HG02970 (cell line): ENCODE results near the gene ARHGAP12.

Experiments
- ATAC-seq: cut with Tn5 transposase; IDR thresholded peaks from one replicate; pipeline ENCODE4 v1.9.1; 2021; ENCODE audit warnings: mild to moderate bottlenecking, moderate library complexity, moderate number of reproducible peaks; ENCODE audit not compliant: unreplicated experiment, low FRiP score

ARHGAP12 gene

DNA sequence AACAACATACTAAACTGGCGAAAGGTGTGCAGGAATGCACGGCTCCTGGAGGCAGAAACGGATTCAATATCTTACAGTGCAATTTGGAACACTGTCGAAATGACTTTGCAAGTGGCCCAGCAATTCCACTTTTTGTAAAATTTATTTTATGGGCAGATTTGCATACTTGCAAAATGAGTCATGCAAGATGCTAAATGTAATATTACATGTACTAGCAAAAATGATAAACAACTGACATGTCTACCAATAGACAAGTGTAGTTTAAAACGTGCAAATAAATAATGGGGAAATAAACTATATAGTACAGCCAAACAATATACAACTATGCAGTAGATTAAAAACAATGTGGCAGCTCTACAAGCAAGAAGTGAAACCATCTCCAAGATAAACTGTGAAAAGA is 97.7 kb downstream of the ARHGAP12 start:
- ATAC-seq, result no peak

DNA sequence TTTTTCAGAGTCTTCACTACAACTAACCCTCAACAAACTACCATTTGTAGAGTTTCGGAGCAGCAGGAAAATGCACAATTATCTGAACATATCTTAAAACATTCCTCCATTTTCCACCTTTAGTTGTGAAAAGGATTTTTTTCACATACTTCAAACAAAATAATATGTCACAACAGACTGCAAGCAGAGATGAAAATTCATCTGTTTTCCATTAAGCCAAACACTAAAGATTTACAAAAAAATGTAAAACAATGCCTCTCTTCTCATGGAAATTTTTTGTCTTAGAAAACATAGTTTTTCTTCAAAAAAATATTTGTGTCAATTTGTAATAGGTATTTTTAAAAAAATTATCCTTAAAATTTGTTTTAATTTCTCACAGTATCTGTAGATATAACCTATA is 98.9 kb downstream of the ARHGAP12 start:
- ATAC-seq, result no peak

DNA sequence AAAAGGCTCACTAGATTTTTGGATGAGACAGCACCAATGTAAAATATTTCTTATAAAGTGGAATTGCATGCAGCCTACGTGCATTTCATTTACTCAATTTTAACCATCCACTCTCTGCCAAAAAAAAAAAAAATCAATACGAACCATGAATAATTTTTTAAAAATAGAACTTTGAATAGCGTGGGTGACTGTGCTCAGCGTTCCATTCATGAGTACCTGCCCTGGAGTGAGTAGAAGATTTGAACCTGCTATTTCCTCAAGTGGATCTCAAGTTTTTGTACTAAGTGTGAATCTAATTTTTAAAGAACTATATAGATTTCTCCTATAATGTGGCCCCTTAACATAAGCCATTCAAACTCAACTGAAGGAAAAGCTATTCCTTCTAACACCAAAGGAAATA is 105.3 kb downstream of the ARHGAP12 start:
- ATAC-seq, result no peak

DNA sequence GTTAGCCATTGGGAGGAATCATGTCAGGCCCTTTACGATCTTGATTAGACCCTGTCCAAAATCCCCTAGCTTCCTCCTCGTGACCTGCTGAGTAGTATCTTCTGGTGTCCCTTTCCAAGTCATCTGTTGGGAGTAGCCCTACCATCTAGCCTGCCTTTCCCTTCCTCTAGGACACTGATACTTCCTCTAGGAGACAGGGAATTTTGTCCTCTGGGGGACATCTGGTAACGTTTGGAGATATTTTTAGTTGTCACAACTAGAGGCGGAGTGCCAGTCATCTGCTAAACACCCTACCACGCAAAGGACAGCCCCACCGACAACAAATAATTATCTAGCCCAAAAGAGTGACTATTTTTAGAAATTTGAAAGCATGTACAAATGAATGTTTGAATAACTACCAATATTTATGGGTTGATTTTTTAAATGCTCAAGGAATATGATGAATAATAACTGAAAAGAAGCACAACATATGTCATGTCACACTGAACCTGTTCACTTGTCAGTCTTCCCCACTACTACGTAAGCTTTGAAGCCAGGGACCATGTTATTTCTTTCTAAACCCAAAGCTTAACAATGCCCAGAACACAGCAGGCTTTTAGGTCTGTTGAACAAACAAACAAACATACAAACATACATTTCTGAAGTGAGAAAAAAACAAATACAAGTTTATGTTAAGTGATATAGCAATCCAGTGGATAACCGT is 105.9 kb downstream of the ARHGAP12 start:
- no peak for ATAC-seq

DNA sequence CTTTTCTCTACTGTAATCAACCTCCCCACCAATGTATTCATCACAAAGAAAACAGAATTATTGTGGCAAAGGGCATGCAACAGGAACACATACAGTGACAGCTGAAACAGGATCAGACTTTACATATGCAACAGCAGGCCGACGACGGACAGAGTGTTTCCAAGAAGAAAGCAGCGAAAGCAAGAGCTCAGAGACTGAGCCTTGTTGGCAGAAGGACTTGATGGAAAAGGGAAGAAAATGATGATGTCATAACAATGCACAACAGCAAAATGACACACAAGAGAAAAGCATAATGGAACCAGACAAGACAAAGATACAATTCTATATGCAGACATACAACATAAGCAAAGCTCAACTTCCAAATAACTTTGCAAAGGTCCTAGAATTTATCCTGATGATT is 106.5 kb downstream of the ARHGAP12 start:
- no peak for ATAC-seq

DNA sequence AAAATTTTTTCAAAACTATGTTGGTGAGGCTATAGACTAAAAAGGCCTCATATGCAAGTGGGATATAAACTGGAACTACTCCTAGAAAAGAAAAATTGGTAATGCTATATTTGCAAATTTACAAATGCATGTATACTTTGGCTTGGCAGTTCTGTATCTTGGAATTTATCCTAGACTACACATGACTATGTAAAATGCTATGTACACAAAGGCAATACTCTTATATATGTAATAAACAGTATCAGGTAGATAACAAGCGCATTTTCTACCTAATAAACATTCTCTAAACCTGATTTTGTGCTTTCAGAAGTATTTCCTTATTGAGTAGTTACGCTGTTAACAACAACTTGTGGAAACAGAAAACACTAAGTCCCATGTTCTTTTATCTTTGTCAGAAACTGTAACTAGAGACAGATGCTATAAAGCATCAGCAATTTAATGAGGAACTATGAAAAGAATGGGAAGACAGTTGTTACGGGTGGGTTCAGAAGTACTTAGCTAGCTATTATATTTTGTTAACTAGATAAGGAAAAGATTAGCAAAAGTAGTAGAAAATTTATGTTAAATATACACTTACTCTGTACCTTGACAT is 107.8 kb downstream of the ARHGAP12 start:
- no peak for ATAC-seq

DNA sequence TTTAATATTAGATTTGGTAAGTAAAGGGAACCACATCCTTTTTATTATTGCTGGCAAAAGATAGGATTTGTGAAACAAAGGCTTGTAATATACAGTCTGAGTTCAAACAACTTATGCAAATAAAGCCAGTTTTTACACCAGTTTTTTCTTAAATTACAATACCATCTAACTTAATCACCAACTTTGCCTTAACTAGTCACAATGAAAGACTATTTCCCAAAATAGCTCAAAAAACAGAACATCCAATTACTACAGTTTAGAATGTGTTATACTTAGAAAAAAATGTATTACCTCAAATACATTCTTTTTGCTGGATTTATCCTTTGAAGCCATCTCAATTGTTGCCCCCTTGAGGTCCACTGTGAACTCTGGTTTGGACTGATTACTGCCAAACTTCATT is 108.5 kb downstream of the ARHGAP12 start:
- no peak for ATAC-seq

DNA sequence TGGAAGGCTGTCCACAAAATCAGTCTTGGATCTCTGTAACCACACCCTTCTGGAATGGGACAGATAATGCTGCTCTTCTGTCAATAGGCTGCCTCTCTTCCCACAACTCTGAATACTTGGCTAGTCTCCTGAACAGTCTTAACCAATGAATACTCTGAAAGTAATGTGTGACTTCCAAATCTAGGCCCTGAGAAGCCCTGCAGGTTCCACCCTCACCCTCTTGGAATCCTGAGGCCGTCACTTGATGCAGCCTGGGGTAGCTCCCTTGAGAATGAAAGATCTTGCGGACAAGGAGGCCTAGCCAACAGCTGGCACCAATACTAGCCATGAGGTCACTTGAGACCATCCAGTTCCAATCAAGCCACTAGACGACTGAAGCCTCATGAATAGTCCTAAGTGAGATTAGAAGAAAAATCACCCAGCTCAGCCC is 109.2 kb downstream of the ARHGAP12 start:
- no peak for ATAC-seq

DNA sequence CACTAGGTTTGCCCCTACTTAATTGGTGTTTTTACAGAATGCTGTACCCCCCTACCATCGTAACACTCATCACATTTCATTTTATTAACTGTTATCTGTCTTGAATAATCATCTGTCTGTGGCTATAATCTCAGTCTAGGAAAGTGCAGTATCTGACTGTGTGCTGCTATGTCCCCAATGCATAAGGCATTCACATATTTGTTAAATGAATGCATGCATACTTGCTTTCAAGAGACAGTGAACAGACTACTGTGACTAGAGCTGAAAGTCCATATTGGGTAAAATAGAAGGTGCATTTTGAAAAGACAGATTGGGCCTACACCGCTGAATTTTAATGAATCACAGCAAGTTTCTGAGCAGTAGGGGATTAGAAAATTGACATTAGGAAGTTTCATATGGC is 112.3 kb downstream of the ARHGAP12 start:
- ATAC-seq, result no peak

DNA sequence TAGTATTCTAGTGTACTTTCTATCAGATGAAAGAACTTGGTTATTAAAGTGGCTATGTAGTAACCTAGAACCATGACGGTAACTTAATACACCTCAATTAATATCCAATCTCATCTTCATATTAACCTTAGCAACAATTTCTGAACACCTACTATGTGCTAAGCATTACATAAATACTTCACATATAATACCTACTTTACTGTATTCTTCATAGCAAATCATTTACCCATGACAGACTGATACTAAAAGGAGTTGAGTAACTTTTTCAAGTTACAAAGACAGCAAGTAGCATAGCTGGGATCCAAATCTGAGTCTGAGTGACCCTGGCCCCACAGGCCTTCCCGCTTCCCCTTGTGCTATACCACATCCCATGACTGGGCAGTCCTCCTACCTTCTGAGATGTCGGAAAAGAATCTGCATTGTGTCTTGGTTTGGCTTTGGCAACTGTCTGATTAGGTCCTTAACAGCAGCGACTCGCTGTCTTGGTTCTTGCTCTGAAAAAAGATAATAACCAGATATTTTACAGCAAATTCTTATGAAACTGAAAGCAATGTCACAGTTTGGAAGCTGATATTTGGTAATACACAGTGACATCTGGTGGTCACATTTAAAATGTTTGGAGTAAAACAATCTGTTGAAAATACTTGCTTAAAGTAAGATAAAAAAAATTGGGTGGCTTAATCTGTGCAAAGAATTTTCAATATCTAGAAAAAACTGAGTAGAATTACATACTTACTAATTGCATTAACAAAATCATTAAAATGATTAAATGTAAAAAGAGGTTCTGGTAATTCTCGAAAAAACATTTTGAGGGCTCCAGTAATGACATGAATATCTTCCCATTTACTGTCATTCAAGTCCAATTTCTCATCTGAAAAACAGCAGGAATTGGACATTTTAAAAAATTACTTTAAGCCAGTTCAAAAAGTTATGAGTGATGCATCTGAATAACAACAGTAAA is 120.1 kb downstream of the ARHGAP12 start:
- ATAC-seq, result no peak

DNA sequence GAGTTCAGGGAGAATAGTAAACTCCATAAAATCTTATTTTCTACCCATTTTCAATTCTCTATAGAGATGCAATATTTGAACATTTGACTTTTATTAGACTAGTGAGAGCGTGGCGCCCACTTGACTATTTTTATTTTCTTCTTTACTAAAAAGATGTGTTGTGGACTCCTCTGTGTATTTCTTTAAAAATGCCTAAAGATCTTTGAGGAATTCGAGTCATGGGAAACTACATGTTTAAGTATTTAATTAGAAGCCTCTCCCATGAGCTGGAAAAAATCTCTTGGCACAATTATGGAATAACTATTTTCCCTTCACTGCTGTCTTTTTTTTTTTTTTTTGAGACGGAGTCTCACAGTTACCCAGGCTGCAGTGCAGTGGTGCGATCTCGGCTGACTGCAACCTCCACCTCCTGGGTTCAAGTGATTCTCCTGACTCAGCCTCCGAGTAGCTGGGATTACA is 124.2 kb downstream of the ARHGAP12 start:
- no peak for ATAC-seq

DNA sequence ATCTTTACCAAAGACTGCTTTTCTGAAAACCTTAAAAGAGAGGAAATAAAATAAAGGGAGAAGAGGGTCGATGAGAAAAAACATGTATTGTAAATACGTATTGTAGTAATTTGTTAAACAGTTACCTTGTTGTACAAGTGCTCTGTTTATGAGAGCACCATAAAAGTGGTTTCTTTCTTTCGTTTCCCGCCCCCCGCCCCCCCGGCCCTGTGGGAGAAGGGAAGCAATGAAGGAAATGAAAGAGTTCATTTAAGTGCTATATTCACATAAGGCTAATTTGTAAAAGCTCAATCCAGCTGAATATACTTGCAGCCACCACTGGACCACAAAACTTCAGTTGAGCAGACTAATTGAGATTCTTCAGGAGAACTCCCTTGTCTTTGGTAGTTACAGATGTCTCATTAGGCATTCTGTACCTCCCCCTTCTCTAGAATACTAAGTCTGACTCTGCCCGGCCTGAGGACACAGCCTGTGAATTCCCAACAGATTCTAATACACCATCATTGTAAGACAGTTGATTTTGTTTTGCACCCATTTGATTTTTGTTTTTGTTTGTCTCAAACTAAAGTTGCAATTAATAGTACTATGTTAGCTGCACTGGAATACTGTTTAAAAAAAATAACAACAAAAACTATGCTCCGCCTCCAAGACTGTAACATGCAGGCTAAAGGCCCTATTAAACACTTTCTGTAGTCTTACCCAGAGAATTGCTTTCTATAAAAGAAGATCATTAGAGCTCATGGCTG is 124.9 kb downstream of the ARHGAP12 start:
- no peak for ATAC-seq

DNA sequence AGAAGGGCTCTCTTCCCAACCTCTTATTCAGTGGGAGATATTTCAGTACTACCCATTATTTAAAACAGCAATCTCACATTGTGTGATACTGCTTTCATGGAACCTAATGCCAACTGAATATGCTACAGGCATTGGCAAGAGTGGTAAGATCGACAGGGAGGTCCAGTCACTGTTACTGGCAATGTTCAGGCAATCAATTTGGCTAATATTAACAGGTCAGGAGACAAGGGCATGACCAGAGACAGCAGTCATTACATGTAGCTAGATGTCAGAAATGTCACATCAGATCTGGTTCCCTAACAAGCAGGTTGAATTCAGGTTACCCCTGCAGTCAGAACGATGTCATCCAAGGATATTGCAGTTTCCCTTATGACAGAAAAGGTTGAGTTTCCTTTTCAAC is 129.4 kb downstream of the ARHGAP12 start:
- no peak for ATAC-seq

DNA sequence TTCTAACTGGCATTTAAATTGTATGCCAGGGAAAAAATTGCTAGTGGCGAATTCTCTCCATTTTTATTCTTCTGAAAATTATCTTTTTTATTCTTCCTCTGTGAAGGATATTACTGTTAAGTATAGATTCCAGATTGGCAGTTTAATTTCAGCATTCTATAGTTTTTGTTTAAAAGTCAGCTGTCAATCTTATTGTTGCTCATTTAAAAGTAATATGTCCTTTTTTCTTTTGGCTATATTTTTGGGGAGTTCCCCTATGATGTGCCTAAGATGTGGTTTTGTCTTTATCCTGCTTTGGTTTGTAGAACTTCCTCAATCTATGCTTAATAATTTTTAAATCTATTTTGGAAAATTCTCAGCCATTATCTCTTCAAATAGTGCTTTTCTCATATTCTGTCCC is 135.9 kb downstream of the ARHGAP12 start:
- no peak for ATAC-seq

DNA sequence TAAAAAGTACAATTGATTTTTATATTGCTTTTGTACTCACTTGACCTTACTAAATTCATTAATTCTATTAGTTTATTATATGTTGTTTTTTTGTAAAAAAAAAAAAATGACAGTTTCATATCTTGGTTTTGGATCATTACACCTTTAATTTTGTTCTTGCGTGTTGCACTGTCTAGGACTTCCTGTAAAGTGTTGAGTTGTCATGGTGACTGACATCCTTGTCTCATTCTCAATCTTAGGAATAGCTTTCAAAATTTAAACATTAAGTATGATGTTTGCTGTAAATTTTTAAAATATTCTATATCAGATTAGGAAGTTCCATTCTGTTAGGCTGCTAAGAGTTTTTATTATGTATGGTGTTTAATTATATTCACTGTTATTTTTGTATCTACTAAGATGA is 139.1 kb downstream of the ARHGAP12 start:
- no peak for ATAC-seq

DNA sequence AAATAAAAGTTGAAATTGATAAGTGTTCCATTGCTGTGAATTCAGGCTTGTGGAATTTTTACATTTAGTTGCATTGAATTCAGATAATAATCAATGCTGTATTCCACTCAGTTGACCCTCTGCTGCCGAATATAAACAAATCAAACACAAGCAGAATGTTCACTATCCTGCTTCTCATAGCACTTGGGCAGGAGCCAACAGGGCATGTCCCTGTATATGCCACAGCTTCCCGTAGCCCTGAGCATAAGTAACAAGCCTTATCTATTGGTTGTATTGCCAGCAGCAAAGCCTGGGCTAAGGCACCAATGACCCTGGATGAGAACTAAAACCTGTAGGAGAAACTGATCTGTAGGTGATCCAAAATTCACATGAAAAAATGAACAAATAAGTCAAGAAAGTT is 145.9 kb downstream of the ARHGAP12 start:
- no peak for ATAC-seq

DNA sequence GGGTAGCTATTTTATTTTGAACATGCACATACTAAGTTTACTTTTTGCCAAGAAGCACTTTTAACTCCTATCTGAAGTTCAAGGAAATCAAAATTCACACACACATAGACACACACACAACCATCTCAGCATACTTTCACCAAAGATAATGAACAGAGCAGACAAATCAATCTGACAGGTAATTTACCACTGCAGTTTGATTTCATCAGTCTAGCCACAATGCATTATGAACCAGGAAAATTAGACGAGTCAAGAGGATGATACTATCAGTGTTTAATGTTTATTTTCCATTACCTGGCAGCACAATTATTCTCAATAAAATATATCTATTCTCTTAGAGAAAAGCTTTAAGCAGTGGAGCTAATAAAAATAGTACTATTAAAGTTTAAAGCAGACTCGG is 147.9 kb downstream of the ARHGAP12 start:
- ATAC-seq, result no peak

DNA sequence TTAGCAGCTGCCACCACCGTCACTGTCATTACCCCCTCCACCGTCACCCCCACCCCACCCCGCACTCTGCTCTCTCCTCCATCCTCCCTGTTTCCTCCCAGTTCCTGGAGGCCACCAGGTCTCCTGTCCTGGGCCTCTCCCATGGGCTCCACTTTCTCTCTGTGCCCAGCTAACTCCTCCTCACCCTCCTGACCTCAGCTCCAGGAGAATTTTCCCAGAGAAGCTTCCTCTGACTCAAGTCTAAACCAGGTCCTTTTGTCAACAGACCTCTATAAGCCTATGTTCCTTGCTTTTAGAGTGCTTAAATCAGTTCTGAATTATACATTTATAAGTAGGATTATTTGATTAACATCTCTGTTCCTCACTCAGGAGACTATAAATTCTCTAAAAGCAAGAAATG is 150.0 kb downstream of the ARHGAP12 start:
- no peak for ATAC-seq

DNA sequence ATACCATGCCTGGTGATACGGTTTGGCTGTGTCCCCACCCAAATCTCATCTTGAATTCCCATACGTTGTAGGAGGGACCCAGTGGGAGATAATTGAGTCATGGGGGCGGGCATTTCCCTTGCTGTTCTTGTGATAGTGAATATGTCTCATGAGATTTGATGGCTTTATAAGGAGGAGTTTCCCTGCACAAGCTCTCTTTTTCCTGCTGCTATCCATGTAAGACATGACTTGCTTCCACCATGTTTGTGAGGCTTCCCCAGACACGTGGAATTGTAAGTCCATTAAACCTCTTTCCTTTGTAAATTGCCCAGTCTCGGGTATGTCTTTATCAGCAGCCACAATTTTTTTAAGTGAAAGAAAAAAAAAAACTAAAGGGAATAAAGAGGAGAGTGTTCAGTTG is 152.5 kb downstream of the ARHGAP12 start:
- ATAC-seq, result no peak

DNA sequence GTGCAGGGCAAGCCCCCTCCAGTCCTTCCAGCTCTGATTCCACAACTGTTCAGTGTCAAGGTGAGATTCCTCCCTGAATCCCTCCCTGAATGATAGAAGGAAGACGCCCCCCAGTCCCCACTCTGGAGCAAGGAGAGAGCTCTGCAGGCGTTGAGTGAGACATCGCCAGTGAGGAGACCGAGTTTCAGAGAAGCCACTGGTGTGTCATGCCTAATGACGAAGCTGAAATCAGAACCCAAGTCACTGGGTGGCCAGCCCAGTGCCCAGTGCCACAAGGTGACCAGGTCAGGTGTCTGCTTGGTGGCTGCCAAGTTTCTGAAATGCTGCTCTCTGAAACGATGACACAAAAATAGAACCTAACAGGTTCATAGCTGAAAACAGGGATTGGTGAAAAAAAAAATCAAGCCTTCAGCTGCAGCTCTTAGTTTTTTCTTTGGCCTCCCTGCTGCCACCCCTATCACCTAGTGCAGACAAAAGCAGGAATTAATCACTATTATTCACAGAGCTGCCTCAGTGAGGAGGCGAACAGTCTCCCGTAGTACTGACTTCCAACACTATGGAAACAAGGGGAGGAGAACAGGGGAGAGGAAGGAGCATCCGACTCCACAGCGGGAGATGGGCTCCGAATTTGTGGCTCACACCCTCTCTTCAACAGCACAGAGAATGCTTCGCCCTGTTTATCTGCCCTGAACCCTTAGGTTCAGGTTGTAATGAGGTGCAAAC is 153.5 kb downstream of the ARHGAP12 start:
- no peak for ATAC-seq
